Coronary artery (tissue), 2 donors: ENCODE data around the gene ERN1.

Source experiments
- DNase-seq: peaks from one replicate; pipeline ENCODE4 v3.0.0-alpha.2; 2017; ENCODE audit warnings: low spot score
- H3K27ac ChIP-seq, 2 donors: fragments of 200-600 bp; sonication (generic); one replicate each; pipeline ENCODE4 v1.5.1; 2016 to 2019
- H3K4me3 ChIP-seq: fragments of 200-600 bp; sonication (generic); 2 replicates; pipeline ENCODE4 v1.5.1; 2016; ENCODE audit warnings: mild to moderate bottlenecking, moderate library complexity
- CTCF ChIP-seq: fragments of 200-600 bp; sonication (generic); IDR thresholded peaks from one replicate; pipeline ENCODE4 v1.5.1; 2019; ENCODE audit warnings: antibody characterized with exemption

ERN1 gene

GRCh38 chr17:64040206-64040605, 89.7 kb downstream of the ERN1 start:
- TF ChIP-seq CTCF = no peak
- H3K27ac ChIP-seq = no peak overlapping the region
- peak; percentile 33 for DNase-seq
- H3K4me3 ChIP-seq = no peak overlapping the region

- DNase-seq = no peak
- Histone ChIP-seq H3K4me3 (no peak overlapping the region), H3K27ac (no peak overlapping the region)
- TF ChIP-seq CTCF = no peak
These were observed 90.9 kb downstream of the ERN1 start for GRCh38 chr17:64039106-64039400.

GRCh38 chr17:64038331-64039105, 91.4 kb downstream of the ERN1 start:
- H3K4me3 ChIP-seq = no peak overlapping the region
- H3K27ac ChIP-seq = no peak overlapping the region
- no peak for TF ChIP-seq CTCF
- no peak for DNase-seq

GRCh38 chr17:64037802-64038201, 92.1 kb downstream of the ERN1 start:
- H3K27ac ChIP-seq = no peak overlapping the region
- no peak for DNase-seq
- no peak overlapping the region for H3K4me3 ChIP-seq
- no peak for TF ChIP-seq CTCF

- DNase-seq = no peak
- no peak for TF ChIP-seq CTCF
- Histone ChIP-seq H3K4me3 (no peak overlapping the region), H3K27ac (no peak overlapping the region)
These were observed 92.8 kb downstream of the ERN1 start for GRCh38 chr17:64037180-64037579.

GRCh38 chr17:64036198-64036922, 93.6 kb downstream of the ERN1 start:
- Histone ChIP-seq H3K27ac (no peak overlapping the region), H3K4me3 (no peak overlapping the region)
- no peak for TF ChIP-seq CTCF
- DNase-seq = no peak

- DNase-seq = no peak
- TF ChIP-seq CTCF = no peak
These were observed 97.9 kb downstream of the ERN1 start for GRCh38 chr17:64032081-64032480.

More at GRCh38 chr17:64032081-64032480, 97.9 kb downstream of the ERN1 start:
- no peak overlapping the region for H3K27ac ChIP-seq
- H3K4me3 ChIP-seq = no peak overlapping the region
